PFSK-1 (cell line): ENCODE results near the gene TRIM6.

Experiments used
- POLR2AphosphoS5 ChIP-seq: IDR thresholded peaks from 2 replicates; pipeline ENCODE4 v1.6.1; 2012; ENCODE audit warnings: low read depth, mild to moderate bottlenecking, control low read depth, low read length, moderate library complexity
- REST ChIP-seq, 2 experiments: IDR thresholded peaks; 2 replicates each; pipeline versions ENCODE4 v1.6.1 to v1.8.0; 2011 to 2012; ENCODE audit warnings: low read depth in 2 of 2, low read length in 2 of 2, control low read depth in 1 of 2, inconsistent platforms in 1 of 2, mild to moderate bottlenecking in 1 of 2, moderate library complexity in 1 of 2; ENCODE audit not compliant: insufficient read depth in 1 of 2
- SIN3A ChIP-seq: IDR thresholded peaks from 2 replicates; pipeline ENCODE4 v1.6.1; 2012; ENCODE audit warnings: mild to moderate bottlenecking, low read length, moderate library complexity, borderline replicate concordance; ENCODE audit not compliant: insufficient read depth
- TAF1 ChIP-seq: IDR thresholded peaks from 2 replicates; pipeline ENCODE4 v1.6.1; 2012; ENCODE audit warnings: low read length, control low read depth, borderline replicate concordance; ENCODE audit not compliant: insufficient read depth

- TF ChIP-seq POLR2AphosphoS5 (no peak), TAF1 (no peak), REST (IDR thresholded peaks at IDR 0.05; ENCODE audit: insufficient read depth in 1 of 2, low read depth in 2 of 2, low read length in 2 of 2) (no peak), SIN3A (no peak)
Observed at GRCh38 chr11:5646139-5646538, 49.7 kb downstream of the TRIM6 start.
